GM18867 (cell line): ENCODE results near the gene NELL2.

Source experiments
- ATAC-seq: cut with Tn5 transposase; IDR thresholded peaks from one replicate; pipeline ENCODE4 v1.9.1; 2021; ENCODE audit warnings: mild to moderate bottlenecking, moderate library complexity; ENCODE audit not compliant: unreplicated experiment

Gene NELL2

DNA sequence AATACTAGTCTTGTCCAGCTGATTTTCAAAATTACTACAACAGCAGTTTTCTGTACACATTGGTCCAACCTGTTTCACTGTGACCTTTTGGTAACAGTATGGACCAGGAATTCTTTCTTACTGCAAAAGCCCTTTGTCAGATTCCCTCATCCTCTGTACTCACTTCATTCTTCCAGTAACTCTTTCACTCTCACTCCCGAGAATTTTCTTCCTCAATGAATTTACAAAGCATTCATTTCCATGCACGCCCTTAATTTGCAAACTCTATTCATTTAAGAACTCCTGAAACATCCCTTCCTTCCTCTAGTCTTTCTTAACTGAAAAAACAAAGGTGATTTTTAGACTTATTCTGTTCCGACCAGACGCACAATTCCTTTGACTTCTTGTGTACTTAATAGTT lies 238.2 kb downstream of the NELL2 start:
- no peak for ATAC-seq

DNA sequence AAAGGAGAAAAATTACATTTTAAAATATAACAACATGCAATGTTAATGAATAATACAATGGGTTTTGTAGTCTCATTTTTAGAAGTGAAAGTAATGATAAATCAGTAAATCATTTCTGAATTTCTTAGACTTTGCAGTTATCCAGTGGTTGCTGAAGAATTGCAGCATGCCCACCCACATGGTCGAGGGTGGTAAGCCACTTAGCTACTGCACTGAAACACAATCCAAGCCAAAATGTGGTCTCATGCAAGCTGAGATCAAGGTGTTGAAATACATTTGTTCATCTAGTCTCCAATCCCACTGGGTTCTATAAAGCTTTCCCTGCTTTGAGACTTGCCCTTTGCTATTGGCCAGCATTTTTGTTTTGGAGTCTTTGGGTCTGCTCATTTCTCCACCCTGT lies 247.9 kb downstream of the NELL2 start:
- ATAC-seq = no peak

DNA sequence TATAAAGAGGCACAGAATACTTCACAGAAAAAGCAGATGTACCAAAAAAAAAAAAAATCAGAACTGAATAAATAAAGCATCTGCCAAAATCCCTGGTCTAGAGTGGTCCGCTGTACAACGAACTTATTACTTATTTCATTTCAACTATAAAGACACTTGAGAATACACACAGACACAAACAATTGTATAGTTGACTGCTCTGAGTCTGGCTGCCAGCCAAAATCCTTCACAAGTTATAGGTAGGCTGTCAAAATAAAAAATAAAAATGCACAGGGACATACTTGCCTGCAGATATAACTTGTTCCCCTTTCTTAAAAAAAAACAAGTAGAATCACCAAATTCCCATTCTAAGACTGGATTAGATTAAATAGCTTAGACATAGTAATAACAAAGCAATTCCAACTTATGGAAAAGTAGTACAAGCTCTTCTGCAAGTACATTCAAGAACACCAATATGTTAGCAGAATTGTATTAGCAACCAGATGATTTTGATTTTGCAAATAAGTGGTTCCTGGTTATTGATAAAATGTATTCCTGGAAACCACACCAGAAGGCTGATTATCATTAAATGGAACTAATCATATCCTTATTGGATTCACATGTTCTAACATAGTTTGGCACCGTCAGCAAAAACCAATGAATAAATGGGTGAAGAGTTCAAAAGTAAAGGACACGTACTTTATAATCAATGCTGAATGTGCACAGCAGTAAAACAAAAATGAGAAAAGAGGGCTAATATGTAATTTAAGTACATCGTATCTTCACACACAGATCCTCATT lies 248.5 kb downstream of the NELL2 start:
- ATAC-seq = no peak

DNA sequence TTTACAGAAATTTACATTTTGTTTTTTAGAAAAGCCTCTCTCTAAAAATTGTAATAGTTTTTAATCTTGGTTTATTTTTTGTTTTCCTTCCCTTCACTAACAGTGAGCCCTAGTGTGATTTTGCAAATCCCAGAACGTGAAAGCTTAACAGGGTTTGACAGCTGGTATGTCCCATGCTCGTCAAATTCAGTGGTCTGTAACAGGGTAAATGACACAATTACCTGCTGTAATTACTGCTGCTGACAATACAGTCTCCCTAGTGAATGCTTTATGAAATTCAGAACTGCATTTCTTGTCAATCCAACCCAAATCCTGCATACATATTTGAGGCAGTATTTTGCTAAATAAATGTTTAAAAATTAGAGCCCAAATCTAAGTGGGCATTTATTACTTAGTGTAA lies 249.2 kb downstream of the NELL2 start:
- ATAC-seq = no peak

DNA sequence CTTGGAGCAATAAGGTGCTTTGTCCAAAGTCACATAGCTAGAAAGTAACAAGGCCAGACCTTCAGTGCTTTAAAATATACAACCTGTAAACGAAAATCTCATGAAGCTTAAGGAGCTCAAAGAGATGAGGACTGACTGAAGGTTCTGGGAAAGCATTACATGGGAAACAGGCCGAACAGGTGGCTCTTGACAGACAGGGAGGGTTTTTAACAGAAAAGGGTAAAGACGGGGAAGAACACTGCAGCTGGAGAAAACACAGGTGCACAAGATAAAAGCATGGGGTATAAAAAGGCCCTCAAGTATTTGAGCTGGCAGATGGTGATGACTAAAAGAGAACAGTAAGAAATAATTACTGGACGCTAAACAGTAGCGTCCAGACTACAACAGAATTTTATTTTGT lies 257.2 kb downstream of the NELL2 start:
- no peak for ATAC-seq

DNA sequence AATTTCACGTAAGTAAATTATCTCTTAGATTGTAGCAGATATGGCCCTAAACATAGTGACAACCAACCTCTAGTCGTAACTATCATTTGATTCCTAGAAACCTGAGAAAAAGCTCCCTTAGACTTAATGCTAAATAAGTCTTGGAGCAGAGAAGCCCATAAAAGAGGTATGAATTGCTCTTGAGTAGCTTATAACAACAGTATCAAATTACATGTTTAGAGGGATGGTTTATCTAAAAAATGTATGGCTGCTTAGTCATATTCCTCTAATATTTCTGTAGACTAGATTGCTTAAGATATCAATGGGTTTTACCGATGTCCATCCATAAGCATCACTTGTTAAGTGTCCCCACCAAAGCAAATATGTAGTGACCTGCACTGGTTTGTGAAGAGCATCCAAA lies 259.7 kb downstream of the NELL2 start:
- ATAC-seq = no peak

DNA sequence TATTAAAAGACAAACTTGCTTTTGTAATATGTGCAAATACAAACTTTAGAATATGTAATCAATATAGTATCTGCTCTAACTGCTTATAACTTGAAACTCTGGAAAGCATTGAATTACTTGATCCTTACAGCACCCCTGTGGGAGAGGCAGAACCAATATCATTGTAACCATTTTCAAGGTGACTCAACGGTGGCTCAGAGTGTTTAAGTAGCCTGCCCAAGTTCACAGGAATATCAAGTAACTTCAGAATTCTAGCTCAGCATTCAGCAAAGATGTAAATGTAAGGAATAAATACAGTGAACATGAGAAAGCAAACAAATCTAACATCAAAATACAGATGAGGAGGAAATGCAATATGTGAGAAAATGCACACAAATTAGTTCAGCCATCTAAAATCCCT lies 264.6 kb downstream of the NELL2 start:
- ATAC-seq = no peak

DNA sequence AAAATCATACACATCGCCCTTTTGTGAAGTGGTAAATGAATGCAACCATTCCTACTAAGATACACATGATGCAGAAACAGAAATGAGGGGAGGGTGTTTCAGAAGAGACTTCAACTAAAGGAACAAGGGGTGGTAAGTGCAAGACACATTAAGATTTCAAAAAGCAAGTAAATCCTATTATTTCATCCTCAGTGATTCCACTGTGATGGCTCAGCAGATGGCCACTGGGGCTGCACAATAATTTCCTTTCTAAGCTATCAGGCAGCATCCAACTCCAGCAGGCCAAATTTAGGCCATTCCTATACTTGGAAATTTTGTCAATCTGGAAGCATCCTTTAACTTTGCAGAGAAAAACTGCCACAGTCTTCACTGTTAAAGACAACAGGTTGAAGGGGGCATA lies 272.4 kb downstream of the NELL2 start:
- no peak for ATAC-seq

DNA sequence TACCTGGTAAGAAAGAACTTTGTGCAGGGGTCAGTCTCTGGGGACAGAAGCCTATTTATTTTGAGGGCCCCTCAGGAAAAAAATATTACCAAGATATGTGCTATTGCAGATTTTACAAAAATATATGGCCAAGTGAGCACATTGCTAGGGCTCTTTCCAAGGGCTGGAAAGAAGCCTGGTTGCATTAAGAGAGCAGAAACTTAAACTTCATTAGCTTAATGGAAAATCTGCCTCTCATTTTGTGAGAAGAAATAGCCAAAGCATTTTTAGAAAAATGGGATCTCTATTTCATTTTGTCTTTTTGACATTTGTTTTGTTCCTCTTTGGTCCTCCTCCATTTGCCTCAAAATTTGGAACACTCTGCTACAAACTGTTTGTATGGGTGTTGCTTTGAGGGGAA lies 283.5 kb downstream of the NELL2 start:
- ATAC-seq = no peak

DNA sequence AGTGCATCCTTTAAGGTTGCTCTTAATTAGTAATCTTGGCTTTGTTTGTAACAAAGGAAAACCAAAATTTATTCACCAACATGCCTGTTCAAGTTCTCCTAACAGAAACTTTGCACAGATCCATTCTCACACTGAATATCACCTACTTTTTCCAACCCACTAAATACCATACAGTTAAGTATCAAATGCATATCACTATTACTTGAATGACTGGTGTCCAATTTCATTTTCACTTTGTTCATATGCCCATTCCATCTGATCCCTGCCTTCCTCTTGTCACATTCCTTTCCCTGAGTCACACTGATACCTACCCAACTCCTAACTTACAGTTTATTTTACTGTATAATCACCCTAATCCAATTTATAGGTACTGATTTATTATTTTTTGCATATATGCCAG lies 286.4 kb downstream of the NELL2 start:
- ATAC-seq = no peak

DNA sequence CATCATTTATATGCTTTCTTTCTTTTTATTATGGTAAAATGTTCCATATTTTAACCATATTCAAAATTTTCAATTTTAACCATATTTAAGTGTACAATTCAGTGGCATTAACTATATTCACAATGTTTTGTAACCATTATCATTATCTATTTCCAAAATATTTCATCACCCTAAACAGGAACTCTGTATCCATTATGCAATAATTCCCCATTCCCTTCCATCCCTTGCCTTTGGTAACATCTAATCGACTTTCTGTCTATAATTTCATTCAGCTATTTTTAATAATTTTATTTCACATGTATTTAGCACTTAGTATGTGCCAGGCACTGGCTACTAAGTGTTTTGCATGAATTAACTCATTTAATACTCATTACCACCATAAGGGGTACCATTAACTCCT lies 287.5 kb downstream of the NELL2 start:
- ATAC-seq = no peak

DNA sequence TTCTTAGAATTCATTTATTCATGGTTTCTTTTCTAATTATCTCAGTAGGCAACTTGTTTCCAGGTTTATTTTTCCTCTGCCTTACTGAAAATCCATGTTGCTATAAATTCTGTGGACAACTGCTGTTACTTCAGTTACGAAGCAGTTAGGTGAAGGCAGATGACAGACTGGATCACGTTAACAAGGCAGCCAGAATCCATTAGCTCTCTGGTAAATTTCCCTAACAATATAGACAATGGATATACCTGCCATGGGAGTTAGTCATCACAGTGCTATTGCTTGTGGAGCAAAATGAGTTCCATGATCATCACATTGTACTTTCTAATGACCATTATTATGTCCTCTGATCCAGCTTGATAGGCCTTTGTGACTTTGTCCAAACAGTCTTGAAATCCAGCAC lies 291.5 kb downstream of the NELL2 start:
- ATAC-seq = no peak

DNA sequence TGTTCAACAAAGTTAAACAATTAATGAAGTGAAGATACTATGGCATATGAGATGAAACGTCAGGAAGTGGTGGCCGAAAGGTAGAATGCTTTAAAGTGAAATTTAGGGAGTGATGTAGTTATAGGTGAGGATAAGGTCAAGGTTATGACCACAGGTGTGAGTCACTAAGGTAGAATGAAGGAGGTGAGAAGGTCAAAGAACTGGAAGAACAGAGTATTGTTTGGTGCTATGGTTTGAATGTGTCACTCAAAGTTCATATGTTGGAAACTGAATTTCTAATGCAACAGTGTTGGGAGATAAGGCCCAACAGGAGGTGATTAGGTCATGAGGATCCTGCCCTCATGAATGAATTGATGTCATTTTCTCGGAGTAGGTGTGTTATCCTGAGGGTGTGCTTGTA lies 293.6 kb downstream of the NELL2 start:
- no peak for ATAC-seq

DNA sequence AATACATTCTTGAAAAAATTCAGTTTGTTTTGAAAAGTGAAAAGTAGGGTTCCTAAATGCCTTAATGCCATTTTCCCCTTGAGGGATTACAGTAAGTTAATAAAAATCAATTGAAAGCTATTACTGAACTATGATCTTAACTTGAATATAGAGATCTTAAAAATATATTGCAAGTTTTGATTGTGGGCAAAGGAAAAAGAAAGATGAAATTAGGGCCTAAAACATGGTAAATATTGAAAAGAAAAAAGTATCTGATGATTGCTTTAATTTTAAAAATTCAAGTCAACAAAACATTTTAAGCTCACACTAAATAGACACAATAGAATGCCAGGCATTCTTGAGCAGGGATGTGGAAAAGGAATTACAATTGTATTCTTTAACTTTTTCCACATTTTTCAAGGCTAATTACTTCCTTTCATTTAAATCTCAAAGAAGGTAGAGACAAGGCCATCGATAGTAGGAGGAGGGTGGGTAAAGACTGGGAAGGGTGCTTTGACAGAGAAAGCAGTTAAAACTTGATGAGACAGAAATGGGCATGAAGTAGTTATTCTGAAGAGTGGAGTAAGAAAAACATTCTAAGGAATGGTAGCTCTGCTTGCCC lies 294.4 kb downstream of the NELL2 start:
- no peak for ATAC-seq

DNA sequence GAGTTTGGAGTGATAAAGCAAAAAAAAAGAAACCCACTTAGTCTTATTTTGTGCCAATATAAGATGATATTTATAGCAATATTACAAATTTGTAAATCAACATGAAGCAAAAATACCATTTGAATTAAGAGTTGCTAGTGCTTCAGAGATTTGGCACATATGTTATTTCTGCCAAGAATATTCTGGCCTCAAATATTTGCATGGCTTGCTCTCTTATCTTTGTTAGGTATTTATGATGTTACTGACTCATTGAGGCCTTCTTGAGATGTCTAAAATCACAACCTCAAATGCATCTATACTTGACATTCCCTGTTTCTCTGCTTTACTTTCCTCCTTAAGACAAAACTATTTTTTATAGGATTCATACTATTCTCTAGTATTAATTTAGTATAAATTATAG lies 301.5 kb downstream of the NELL2 start:
- ATAC-seq = no peak

DNA sequence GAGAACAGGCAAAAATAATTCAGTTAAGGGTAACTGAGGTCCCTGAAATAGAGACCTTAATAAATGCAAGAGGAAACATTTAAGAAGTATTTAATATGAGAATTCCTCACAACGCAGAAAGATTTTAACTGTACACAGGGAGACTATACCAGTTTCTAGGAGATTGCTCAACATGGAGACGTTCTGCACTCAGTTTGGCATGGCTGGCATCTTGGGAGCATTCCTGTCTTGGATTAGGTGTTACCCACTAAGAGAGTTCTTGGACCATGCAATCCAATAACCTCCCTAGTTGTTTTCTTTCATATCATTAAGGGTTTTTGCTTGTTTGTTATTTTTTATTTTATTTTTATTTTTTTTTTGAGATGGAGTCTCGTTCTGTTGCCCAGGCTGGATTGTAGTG lies 302.4 kb downstream of the NELL2 start:
- ATAC-seq = no peak

DNA sequence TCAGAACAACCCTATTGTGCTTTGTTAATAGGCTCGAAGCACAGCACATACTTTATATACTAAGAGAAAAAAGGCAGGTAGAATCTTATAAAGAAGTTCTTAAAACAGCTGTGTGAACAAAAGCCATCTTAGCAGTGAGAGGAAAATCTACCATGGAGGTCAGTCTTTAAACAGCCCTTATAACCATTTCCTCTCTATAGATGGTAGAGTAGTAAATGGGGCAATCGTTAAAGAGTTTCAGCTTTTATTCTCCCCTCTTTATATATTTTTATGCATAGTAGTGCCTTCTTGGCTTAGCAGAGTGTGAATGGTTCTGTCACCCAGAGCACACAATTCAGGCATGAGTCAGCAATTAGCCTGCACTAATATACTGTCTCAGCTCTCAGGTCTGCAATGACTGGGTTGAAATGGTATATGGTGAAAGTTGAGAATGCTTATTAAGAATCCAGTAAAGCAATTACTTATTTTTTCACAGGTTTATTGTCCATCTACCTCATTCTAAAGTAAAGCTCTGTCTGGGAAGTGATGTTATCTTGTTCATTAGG lies 305.0 kb downstream of the NELL2 start:
- ATAC-seq = no peak

DNA sequence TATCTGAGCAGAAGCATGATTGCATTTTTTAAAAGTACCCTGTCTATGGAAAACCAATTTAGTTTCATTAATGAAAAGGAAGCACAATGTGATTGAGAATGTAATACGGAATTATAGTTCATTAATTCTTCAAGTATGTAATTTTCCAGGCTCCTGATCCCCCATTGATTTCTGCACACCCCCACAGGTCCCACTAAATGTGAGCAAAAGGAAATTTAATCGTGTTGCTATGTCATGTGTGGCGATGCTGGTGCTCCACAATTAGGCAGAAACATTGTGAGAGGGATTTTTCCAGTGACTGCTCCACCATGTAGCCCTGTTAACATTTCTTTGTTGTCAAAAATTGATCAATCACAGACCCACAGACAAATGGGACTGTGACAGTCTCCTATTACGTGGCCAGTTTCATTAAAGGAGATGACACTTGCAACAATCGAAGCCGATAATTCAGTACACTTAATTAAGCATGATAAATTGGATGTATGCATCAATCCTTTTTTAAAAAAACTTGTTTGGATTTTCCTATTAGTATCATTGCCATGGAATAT lies 306.0 kb downstream of the NELL2 start:
- ATAC-seq = no peak

DNA sequence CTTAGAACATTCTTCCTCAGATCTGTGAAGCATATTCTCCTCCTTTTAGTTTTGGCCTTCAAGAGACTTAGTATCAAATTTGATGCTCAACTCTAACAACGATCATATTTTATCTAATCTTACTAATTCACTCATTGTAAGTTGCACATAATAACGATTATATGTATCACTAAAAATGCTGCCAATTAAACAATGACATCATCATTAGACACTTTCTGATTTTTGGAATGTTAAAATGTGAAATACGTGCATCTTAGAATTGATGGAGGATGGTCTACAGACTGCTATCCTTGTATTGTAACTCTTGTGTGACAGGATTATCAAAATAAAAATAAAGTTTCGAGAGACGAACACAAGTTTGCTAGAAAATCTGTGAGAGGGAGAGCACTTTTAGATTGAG lies 311.0 kb downstream of the NELL2 start:
- ATAC-seq = no peak

DNA sequence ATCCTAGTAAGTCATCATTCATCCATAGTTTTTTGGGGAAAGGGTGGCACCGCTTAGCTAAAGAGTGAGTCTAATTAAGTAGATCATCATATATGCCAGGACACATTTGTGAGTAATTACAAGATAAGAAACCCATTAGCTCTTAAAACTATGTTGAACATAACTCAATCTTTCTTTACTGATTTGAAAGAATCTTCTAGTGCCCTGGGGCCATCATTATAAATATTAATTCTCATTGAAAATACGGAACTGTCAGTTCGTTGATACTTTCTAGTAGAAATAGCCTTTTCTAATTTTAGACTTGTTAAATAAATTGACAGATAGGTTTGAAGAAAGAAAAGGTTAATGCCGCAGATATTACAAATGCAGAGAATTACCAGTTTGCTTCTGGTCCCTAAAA lies 312.6 kb downstream of the NELL2 start:
- ATAC-seq = no peak

DNA sequence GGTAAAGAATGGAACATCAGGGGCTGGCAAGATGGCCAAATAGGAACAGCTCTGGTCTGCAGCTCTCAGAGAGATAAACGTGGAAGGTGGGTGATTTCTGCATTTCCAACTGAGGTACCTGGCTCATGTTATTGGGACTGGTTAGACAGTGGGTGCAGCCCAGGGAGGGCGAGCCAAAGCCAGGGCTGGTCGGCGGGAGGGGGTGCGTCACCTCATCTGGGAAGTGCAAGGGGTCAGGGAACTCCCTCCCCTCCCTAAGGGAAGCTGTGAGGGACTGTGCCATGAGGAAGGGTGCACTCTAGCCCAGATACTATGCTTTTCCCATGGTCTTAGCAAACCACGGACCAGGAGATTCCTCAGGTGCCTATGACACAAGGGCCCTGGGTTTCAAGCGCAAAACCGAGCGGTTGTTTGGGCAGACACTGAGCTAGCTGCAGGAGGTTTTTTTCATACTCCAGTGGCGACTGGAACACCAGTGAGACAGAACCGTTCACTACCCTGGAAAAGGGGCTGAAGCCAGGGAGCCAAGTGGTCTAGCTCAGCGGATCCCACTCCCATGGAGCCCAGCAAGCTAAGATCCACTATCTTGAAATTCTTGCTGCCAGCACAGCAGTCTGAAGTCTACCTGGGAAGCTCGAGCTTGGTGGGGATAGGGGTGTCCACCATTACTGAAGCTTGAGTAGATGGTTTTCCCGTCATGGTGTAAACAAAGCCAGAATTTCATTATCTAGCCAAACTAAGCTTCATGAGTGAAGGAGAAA lies 317.6 kb downstream of the NELL2 start:
- no peak for ATAC-seq

DNA sequence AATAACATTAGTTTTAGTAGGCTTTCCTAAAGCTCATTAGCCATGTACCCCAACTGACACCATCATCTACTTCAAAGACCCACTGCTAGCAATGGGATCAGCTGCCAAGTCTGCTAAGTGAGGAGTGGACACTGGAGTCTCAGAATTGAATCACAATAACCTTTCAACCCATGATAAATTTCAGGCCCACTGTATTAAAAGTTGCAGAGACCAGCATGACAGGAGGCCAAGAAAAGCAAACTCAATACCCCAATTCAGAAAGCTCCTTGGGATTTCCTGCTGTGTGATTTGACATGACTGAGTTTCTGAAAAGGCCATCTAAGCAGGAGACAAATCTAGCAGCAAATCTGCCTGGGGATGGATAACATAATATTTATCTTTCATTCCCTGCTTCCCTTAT lies 320.7 kb downstream of the NELL2 start:
- ATAC-seq = no peak
